ENCODE results near the gene HSPA12B. TPM values are rescaled to one million over a fixed set of nuclear protein-coding genes. Genes with fewer than 3 reads are reported as not detected.

HSPA12B gene
- total and polyA plus RNA-seq, 3 donors from 2014 or later = 8.0 to 11.1 (median 10.7) TPM

- no peak for TF ChIP-seq POLR2A (IDR thresholded peaks at IDR 0.05)
- TF ChIP-seq CTCF (IDR thresholded peaks at IDR 0.05) = no peak
- intact Hi-C loops (cut with DNase I; ENCODE audit: low total_unique reads) = no loop called here
- peaks cover 4% of the 10 kb centered on the region for H3K4me1 ChIP-seq
- no peaks in the 10 kb centered on the region for H3K36me3 ChIP-seq (ENCODE audit: low read depth, missing control alignments)
- no peaks in the 10 kb centered on the region for H3K27me3 ChIP-seq
- WGBS, 2 donors = 96 to 99% methylated on average over 8 of the region's 8 CpGs
- DNase-seq = no peak
- no peak overlapping the region for H3K27ac ChIP-seq
- no peak overlapping the region for H3K4me3 ChIP-seq
- H3K9me3 ChIP-seq = no peaks in the 10 kb centered on the region
Measured at GRCh38 chr20:3723284-3723683, 9.2 kb upstream of the HSPA12B start.

DNA sequence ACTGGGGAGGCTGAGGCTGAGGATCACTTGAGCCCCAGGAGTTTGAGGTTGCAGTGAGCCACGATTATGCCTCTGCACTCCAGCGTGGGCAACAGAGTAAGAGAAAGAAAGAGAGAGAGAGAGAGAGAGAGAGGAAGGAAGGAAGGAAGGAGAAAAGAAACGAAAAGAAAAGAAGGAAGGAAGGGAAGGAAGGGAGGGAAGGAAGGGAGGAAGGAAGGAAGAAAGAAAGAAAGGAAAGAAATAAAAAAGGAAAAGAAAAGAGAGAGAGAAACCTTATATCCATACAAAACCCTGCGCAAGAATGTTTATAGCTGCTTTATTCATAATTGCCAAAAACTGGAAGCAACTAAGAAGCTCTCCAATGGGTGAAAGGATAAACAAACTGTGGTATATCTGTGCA, 8.1 kb upstream of the HSPA12B start:
- no peak for TF ChIP-seq POLR2A (IDR thresholded peaks at IDR 0.05)
- no peak for TF ChIP-seq CTCF (IDR thresholded peaks at IDR 0.05)
- WGBS, 2 donors = 86 to 92% methylated on average over 4 of the region's 4 CpGs

DNA sequence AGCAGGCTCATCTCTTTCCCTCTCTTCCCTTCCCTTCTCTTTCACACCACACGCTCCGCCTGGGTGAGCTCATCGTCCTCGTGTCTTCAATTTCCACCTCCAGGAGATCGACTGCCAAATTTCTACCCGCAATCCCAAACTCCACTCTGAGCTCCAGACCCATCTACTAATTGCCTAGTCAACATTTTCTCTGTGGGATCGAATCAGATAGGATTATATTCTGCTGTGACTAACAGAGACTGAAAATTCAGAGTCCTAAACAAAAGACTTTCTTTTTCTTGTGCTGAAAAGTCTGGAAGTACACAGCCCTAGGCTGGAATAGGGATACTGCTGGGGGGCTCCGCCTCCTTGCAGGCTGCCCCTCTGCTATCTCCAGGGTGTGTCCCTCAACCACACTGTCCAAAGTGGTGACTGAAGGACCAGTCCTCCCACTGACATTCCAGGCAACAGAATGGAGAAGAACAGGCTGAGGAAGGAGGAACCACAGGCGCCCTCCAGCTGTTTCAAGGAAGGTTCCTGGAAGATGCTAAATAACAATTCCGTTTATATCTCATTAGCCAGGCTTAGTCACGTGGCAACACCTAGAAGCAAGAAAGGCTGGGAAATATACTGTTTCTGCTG, 5.0 kb upstream of the HSPA12B start:
- TF ChIP-seq CTCF (IDR thresholded peaks at IDR 0.05) (no peak), POLR2A (IDR thresholded peaks at IDR 0.05) (no peak)
- Histone ChIP-seq H3K27ac (peak overlapping the region; percentile 4 to 55), H3K9me3 (no peaks in the 10 kb centered on the region), H3K4me1 (peaks cover 4% of the 10 kb centered on the region), H3K27me3 (no peaks in the 10 kb centered on the region), H3K4me3 (no peak overlapping the region), H3K36me3 (ENCODE audit: low read depth, missing control alignments) (no peaks in the 10 kb centered on the region)
- peak; percentile 48 for DNase-seq
- 42 to 43% methylated on average over 11 of the region's 11 CpGs for WGBS, 2 donors
- intact Hi-C loops (cut with DNase I; ENCODE audit: low total_unique reads) = no loop called here

More for the DNA sequence above, 8.1 kb upstream of the HSPA12B start:
- intact Hi-C loops (cut with DNase I; ENCODE audit: low total_unique reads) = no loop called here
- Histone ChIP-seq H3K27me3 (no peaks in the 10 kb centered on the region), H3K9me3 (no peaks in the 10 kb centered on the region), H3K36me3 (ENCODE audit: low read depth, missing control alignments) (no peaks in the 10 kb centered on the region), H3K4me3 (no peak overlapping the region), H3K4me1 (peaks cover 4% of the 10 kb centered on the region), H3K27ac (no peak overlapping the region)
- DNase-seq = no peak

DNA sequence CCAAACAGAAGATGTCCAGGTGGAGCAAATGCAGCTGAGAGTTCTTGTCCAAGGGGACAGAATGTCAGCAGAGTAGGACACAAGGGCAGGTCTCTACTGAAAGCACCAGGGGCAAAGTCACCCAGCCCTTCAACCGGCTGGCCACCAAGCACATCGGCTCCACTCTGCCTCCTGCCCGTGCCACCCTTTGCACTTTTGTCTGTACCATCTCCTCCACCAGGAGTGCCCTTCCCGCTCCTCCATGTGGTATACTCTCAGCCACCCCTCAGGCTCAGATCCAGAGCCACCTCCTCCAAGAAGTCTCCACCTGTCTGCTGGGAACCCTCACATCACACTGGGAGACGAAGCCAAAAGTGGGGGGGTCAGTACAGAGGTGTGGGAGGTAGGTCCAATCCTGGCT, 4.1 kb upstream of the HSPA12B start:
- no peaks in the 10 kb centered on the region for H3K27me3 ChIP-seq
- intact Hi-C loops (cut with DNase I; ENCODE audit: low total_unique reads) = no loop called here
- no peak overlapping the region for H3K27ac ChIP-seq

More for the DNA sequence above, 4.1 kb upstream of the HSPA12B start:
- Histone ChIP-seq H3K4me1 (peaks cover 4% of the 10 kb centered on the region), H3K9me3 (no peaks in the 10 kb centered on the region), H3K4me3 (no peak overlapping the region), H3K36me3 (ENCODE audit: low read depth, missing control alignments) (no peaks in the 10 kb centered on the region)
- WGBS, 2 donors = 87 to 94% methylated on average over 5 of the region's 5 CpGs
- TF ChIP-seq CTCF (IDR thresholded peaks at IDR 0.05) (no peak), POLR2A (IDR thresholded peaks at IDR 0.05) (no peak)
- DNase-seq = no peak

All from testis (tissue), 3 donors.